Smooth muscle cell (in vitro differentiated cells): Measurements from ENCODE around the gene MAB21L2. TPM values are rescaled to one million over a fixed set of nuclear protein-coding genes. Genes with fewer than 3 reads are reported as not detected.

ENCODE experiments used
- DNase-seq: peaks from one replicate; lab custom pipeline; 2025; ENCODE audit not compliant: unreplicated experiment; lab: John Stamatoyannopoulos, UW
- H2AFZ ChIP-seq: fragments of 200-600 bp; sonication (generic); 2 replicates; pipeline ENCODE4 v1.6.0; 2016; ENCODE audit warnings: antibody characterized with exemption, low read depth, mild to moderate bottlenecking
- H3F3A ChIP-seq: fragments of 200-600 bp; sonication (generic); 2 replicates; pipeline ENCODE4 v1.6.0; 2017; ENCODE audit warnings: antibody characterized with exemption, low read depth
- H3K27ac ChIP-seq: fragments of 200-600 bp; sonication (generic); 2 replicates; pipeline ENCODE4 v1.5.1; 2016; ENCODE audit warnings: low read depth, mild to moderate bottlenecking
- H3K27me3 ChIP-seq: fragments of 200-600 bp; sonication (generic); 2 replicates; pipeline ENCODE4 v1.6.1; 2016; ENCODE audit warnings: low read depth, mild to moderate bottlenecking
- H3K36me3 ChIP-seq: fragments of 200-600 bp; sonication (generic); 2 replicates; pipeline ENCODE4 v1.5.1; 2016; ENCODE audit warnings: low read depth
- H3K4me1 ChIP-seq: fragments of 200-600 bp; sonication (generic); 2 replicates; pipeline ENCODE4 v1.5.1; 2016; ENCODE audit warnings: low read depth
- H3K4me2 ChIP-seq: fragments of 200-600 bp; sonication (generic); 2 replicates; pipeline ENCODE4 v1.6.0; 2016; ENCODE audit warnings: mild to moderate bottlenecking
- H3K4me3 ChIP-seq: fragments of 200-600 bp; sonication (generic); 2 replicates; pipeline ENCODE4 v1.5.1; 2016; ENCODE audit warnings: mild to moderate bottlenecking
- H3K79me2 ChIP-seq: fragments of 200-600 bp; sonication (generic); 2 replicates; pipeline ENCODE4 v1.6.0; 2016; ENCODE audit warnings: low read depth, mild to moderate bottlenecking
- H3K9ac ChIP-seq: fragments of 200-600 bp; sonication (generic); 2 replicates; pipeline ENCODE4 v1.6.0; 2016; ENCODE audit warnings: low read depth
- H3K9me3 ChIP-seq: fragments of 200-600 bp; sonication (generic); replicated peaks from 2 replicates; pipeline ENCODE4 v1.5.1; 2016; ENCODE audit warnings: low read depth
- H4K20me1 ChIP-seq: fragments of 200-600 bp; sonication (generic); 2 replicates; pipeline ENCODE4 v1.6.0; 2016; ENCODE audit warnings: low read depth
- CTCF ChIP-seq: fragments of 200-600 bp; sonication (generic); IDR thresholded peaks from 2 replicates; pipeline ENCODE4 v1.5.1; 2017; ENCODE audit warnings: borderline replicate concordance, mild to moderate bottlenecking, antibody characterized with exemption; ENCODE audit not compliant: insufficient read depth, poor library complexity, severe bottlenecking
- WGBS: methylation state at CpG from one replicate; pipeline ENCODE4 v1.1.7; 2016; ENCODE audit warnings: low lambda C conversion rate; 5-methylcytosine and 5-hydroxymethylcytosine counted together
- polyA plus RNA-seq: library from polyadenylated mRNA; unstranded; fragments of >200 nt; fragmentation: Nextera tagmentation; extraction: Ambion mirVana; gene quantifications from 2 replicates; pipeline ENCODE4 v1.2.1, GENCODE V29; 2016
- total RNA-seq: library from RNA; depleted of rRNA; stranded (reverse); fragments of >200 nt; gene quantifications from 2 replicates; pipeline ENCODE4 v1.2.3, GENCODE V29; 2014

Gene MAB21L2
- total and polyA plus RNA-seq, 2 experiments from 2014 or later = 0.17 to 1.7 TPM

GRCh38 chr4:150599547-150599946 is 17.6 kb downstream of the MAB21L2 start:
- H3K4me2 ChIP-seq = no peak overlapping the region
- no peaks in the 10 kb centered on the region for H3K9me3 ChIP-seq
- no peak overlapping the region for H3K9ac ChIP-seq
- no peaks in the 10 kb centered on the region for H3K4me1 ChIP-seq
- no peak for TF ChIP-seq CTCF
- H3K36me3 ChIP-seq = no peaks in the 10 kb centered on the region
- 95% methylated on average over 1 of the region's 1 CpG for WGBS
- no peaks in the 10 kb centered on the region for H4K20me1 ChIP-seq
- no peak overlapping the region for H3K27ac ChIP-seq
- no peak for DNase-seq
- H3K27me3 ChIP-seq = no peaks in the 10 kb centered on the region
- no peaks in the 10 kb centered on the region for H3K79me2 ChIP-seq
- no peak overlapping the region for H2AFZ ChIP-seq
- H3K4me3 ChIP-seq = no peak overlapping the region
- no peaks in the 10 kb centered on the region for H3F3A ChIP-seq

- H3K4me2 ChIP-seq = no peak overlapping the region
- H2AFZ ChIP-seq = no peak overlapping the region
- H3K4me1 ChIP-seq = no peaks in the 10 kb centered on the region
- H4K20me1 ChIP-seq = no peaks in the 10 kb centered on the region
- no peaks in the 10 kb centered on the region for H3F3A ChIP-seq
- H3K9me3 ChIP-seq = no peaks in the 10 kb centered on the region
- 87% methylated on average over 5 of the region's 5 CpGs for WGBS
- DNase-seq = no peak
- no peaks in the 10 kb centered on the region for H3K27me3 ChIP-seq
- no peak overlapping the region for H3K27ac ChIP-seq
- H3K4me3 ChIP-seq = no peak overlapping the region
- H3K36me3 ChIP-seq = no peaks in the 10 kb centered on the region
- no peak for TF ChIP-seq CTCF
- no peak overlapping the region for H3K9ac ChIP-seq
- H3K79me2 ChIP-seq = no peaks in the 10 kb centered on the region
Observed at GRCh38 chr4:150600812-150601445, 19.0 kb downstream of the MAB21L2 start.

- 95% methylated on average over 3 of the region's 3 CpGs for WGBS
- no peaks in the 10 kb centered on the region for H3K79me2 ChIP-seq
- DNase-seq = no peak
Observed at GRCh38 chr4:150609131-150609530, 27.2 kb downstream of the MAB21L2 start.

More at GRCh38 chr4:150609131-150609530, 27.2 kb downstream of the MAB21L2 start:
- no peak overlapping the region for H3K9ac ChIP-seq
- no peaks in the 10 kb centered on the region for H3K36me3 ChIP-seq
- no peak overlapping the region for H3K4me2 ChIP-seq
- H3K27me3 ChIP-seq = no peaks in the 10 kb centered on the region
- H3K9me3 ChIP-seq = no peaks in the 10 kb centered on the region
- H3F3A ChIP-seq = no peaks in the 10 kb centered on the region
- H3K4me1 ChIP-seq = no peaks in the 10 kb centered on the region
- H2AFZ ChIP-seq = no peak overlapping the region
- no peak overlapping the region for H3K4me3 ChIP-seq
- no peaks in the 10 kb centered on the region for H4K20me1 ChIP-seq
- no peak for TF ChIP-seq CTCF
- H3K27ac ChIP-seq = no peak overlapping the region
